GM12878 (cell line): ENCODE results near the gene TMEM44. TPM values are rescaled to one million over a fixed set of nuclear protein-coding genes. Genes with fewer than 3 reads are reported as not detected.
A peak's percentile ranks its signal among the peaks of the same experiment; 100 is the strongest.

Source experiments
- ATAC-seq: fragments of 200-7000 bp; cut with Tn5 transposase; 3 replicates; pipeline ENCODE4 v1.9.1; 2020; ENCODE audit warnings: mild to moderate bottlenecking, moderate library complexity
- BruUV-seq: library from RNA; stranded (reverse); fragments of 400-500 nt; replicated peaks from 2 replicates; lab custom pipeline; 2021; lab: Mats Ljungman, UMichigan
- CTCF ChIA-PET: fragments of 300-600 bp; sonication (Branson Sonifier 250); formaldehyde crosslinking; extraction: SDS; loops from one replicate; lab custom pipeline; 2021; ENCODE audit warnings: inconsistent platforms; lab: Yijun Ruan, JAX
- POLR2A ChIA-PET: fragments of 350-600 bp; formaldehyde crosslinking; extraction: SDS; loops from one replicate; lab custom pipeline; 2021; ENCODE audit warnings: inconsistent platforms; lab: Charles Lee
- RAD21 ChIA-PET: fragments of 300-600 bp; sonication (Branson Sonifier 250); formaldehyde crosslinking; loops from one replicate; lab custom pipeline; 2023; ENCODE audit warnings: antibody characterized with exemption; ENCODE audit not compliant: unreplicated experiment; lab: Charles Lee
- SMC1A ChIA-PET: fragments of 300-600 bp; sonication (Branson Sonifier 250); formaldehyde crosslinking; loops from one replicate; lab custom pipeline; 2023; ENCODE audit not compliant: unreplicated experiment, uncharacterized antibody; lab: Charles Lee
- DNase-seq: peaks from one replicate; pipeline ENCODE4 v3.0.0-alpha.2; 2011; ENCODE audit warnings: low read depth, low spot score
- FAIRE-seq: peaks from 3 replicates; lab custom pipeline; 2011; peaks lifted over from hg19 to GRCh38; lab: Jason Lieb, UNC
- H2AFZ ChIP-seq: 2 replicates; pipeline ENCODE4 v1.6.0; 2011; ENCODE audit warnings: low read depth, low read length, control low read depth; ENCODE audit not compliant: control insufficient read depth
- H3K27ac ChIP-seq: 2 replicates; pipeline ENCODE4 v1.5.1; 2011; ENCODE audit warnings: control low read depth; ENCODE audit not compliant: control insufficient read depth, insufficient read depth
- H3K27me3 ChIP-seq, 2 experiments: replicated peaks in 1 of 2; 2 replicates each; pipeline versions ENCODE4 v1.6.0 to v1.6.1; 2011; ENCODE audit warnings: low read length in 1 of 2; ENCODE audit not compliant: control insufficient read depth in 2 of 2, insufficient read depth in 2 of 2
- H3K36me3 ChIP-seq, 2 experiments: 2 replicates each; pipeline ENCODE4 v1.5.1; 2011; ENCODE audit warnings: low read length in 1 of 2; ENCODE audit not compliant: control insufficient read depth in 2 of 2, insufficient read depth in 2 of 2
- H3K4me1 ChIP-seq: 2 replicates; pipeline ENCODE4 v1.6.1; 2011; ENCODE audit warnings: mild to moderate bottlenecking, low read length, moderate library complexity, mixed read lengths; ENCODE audit not compliant: control insufficient read depth, insufficient read depth
- H3K4me2 ChIP-seq: 2 replicates; pipeline ENCODE4 v1.6.0; 2011; ENCODE audit warnings: control low read depth; ENCODE audit not compliant: control insufficient read depth, insufficient read depth
- H3K4me3 ChIP-seq: fragments of 200-600 bp; sonication (generic); 2 replicates; pipeline ENCODE4 v1.5.1; 2016
- H3K79me2 ChIP-seq: 2 replicates; pipeline ENCODE4 v1.6.0; 2011; ENCODE audit warnings: low read length; ENCODE audit not compliant: control insufficient read depth, insufficient read depth
- H3K9ac ChIP-seq: 2 replicates; pipeline ENCODE4 v1.8.0; 2011; ENCODE audit warnings: low read length, control low read depth, mixed read lengths; ENCODE audit not compliant: control insufficient read depth, insufficient read depth
- H3K9me3 ChIP-seq: replicated peaks from 3 replicates; pipeline ENCODE4 v1.5.1; 2011; ENCODE audit warnings: mild to moderate bottlenecking, low read length; ENCODE audit not compliant: control insufficient read depth, insufficient read depth
- H4K20me1 ChIP-seq: 2 replicates; pipeline ENCODE4 v1.6.0; 2011; ENCODE audit not compliant: control insufficient read depth, insufficient read depth
- BCL11A ChIP-seq: IDR thresholded peaks from 2 replicates; pipeline ENCODE4 v1.6.1; 2011; ENCODE audit warnings: low read depth, low read length
- CBFB ChIP-seq: IDR thresholded peaks from 2 replicates; pipeline ENCODE4 v1.6.1; 2016; ENCODE audit warnings: antibody characterized with exemption, low read depth
- CHD2 ChIP-seq: IDR thresholded peaks from 2 replicates; pipeline ENCODE4 v1.6.1; 2011; ENCODE audit warnings: low read depth, low read length, improper control_type of control experiment, borderline replicate concordance
- HDGF ChIP-seq: fragments of 450-650 bp; IDR thresholded peaks from 2 replicates; pipeline ENCODE4 v1.6.1; 2016; ENCODE audit warnings: antibody characterized with exemption
- NRF1 ChIP-seq: conservative IDR thresholded peaks from 2 replicates; pipeline ENCODE4 v1.6.1; 2011; ENCODE audit warnings: mild to moderate bottlenecking, low read depth, low read length, improper control_type of control experiment
- RBBP5 ChIP-seq: fragments of 200-600 bp; sonication (generic); conservative IDR thresholded peaks from 2 replicates; pipeline ENCODE4 v1.6.1; 2016
- ZBED1 ChIP-seq: IDR thresholded peaks from 2 replicates; pipeline ENCODE4 v1.6.1; 2016; ENCODE audit warnings: borderline replicate concordance
- WGBS: methylation state at CpG from one replicate; pipeline ENCODE4 v1.1.6; 2016; ENCODE audit warnings: low lambda C conversion rate; ENCODE audit not compliant: insufficient replicate concordance, insufficient coverage; ENCODE audit errors: missing lambda C conversion rate; 5-methylcytosine and 5-hydroxymethylcytosine counted together
- in situ Hi-C: fragments of 300-500 bp; cut with MboI; formaldehyde crosslinking; loops from 9 replicates; pipeline ENCODE4 v1.14.3; 2018; ENCODE audit warnings: mixed read lengths
- intact Hi-C: fragments of 100-400 bp; cut with micrococcal nuclease; formaldehyde crosslinking; loops from one replicate; pipeline ENCODE4 v1.14.2; 2022; ENCODE audit not compliant: unreplicated experiment
- polyA plus RNA-seq, 11 experiments: library from polyadenylated mRNA; depleted of rRNA in 4 of 11; unstranded in 6 of 11; stranded (reverse) in 5 of 11; fragments of >200 nt; fragmentation: Nextera tagmentation in 4 of 11; fragmentation: Illumina TruSeq in 1 of 11; extraction: Ambion mirVana in 4 of 11; extraction: Trizol in 1 of 11; gene quantifications; 1 replicate in 1 of 11; 2 replicates in 10 of 11; pipeline versions ENCODE4 v1.2.1 to v1.2.3, GENCODE V29; 2011 to 2016; ENCODE audit warnings: inconsistent platforms in 2 of 11, missing spikeins in 2 of 11, low read depth in 1 of 11
- total RNA-seq, 4 experiments: library from RNA; depleted of rRNA in 3 of 4; stranded (reverse); fragments of >200 nt in 3 of 4; fragmentation: Illumina TruSeq in 1 of 4; extraction: Trizol in 1 of 4; gene quantifications; 2 replicates each; pipeline versions ENCODE4 v1.2.1 to v1.2.3, GENCODE V29; 2013 to 2021
- TF ChIP-seq, protein P1 (sequence below): IDR thresholded peaks from 2 replicates; pipeline ENCODE4 v1.6.1; 2012; ENCODE audit warnings: improper control_type of control experiment, low read depth, low read length; ENCODE audit not compliant: insufficient replicate concordance
- TF ChIP-seq, protein P2 (sequence below): IDR thresholded peaks from 2 replicates; pipeline ENCODE4 v1.6.1; 2011; ENCODE audit warnings: low read depth, mild to moderate bottlenecking, low read length, moderate library complexity, borderline replicate concordance; ENCODE audit errors: extremely low read depth

Gene TMEM44
- total and polyA plus RNA-seq, 10 of the 15 experiments (the other 5 are each of a cell fraction or from before 2014, with no cell fraction given): 0.57 to 8.3 (median 3.6) TPM

DNA sequence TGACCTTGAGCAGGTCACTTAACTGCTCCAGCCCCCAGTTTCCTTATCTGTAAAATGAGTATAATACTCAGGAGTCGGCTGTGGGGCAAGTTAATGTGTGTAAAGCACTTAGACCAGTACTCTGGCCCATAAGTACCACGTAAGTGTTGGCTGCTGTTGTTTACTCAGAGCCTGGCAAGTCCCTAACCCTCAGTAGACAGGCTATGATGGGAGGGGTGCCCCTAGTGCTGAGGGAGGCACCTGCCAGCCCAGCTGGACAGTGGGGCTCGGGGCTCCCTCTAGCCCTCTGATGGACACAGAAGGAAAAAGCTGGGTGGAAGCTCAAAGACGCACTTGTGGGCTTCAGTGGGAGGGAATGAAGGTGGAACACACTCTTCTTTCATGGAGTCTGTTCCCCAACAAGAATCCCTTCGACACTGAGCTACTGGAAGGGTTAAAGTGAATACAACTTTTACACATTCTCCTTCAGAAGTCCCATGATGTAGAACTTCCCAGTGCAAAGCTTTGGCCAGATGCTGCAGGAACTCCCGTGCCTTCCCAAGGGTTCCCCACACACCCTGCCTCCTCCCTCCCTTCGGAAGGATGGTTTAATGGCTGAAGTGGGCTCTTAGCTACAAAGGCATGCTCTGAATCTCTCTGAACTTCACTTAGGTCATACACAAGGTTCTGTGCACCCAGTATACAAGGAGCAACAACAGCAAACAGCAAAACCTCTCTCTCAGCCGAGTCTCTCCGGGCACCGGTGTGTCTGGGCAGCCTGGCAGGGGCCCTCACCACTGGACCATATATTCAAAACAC lies 25.4 kb downstream of the TMEM44 start:
- Histone ChIP-seq H3K27me3 (no peaks in the 10 kb centered on the region; a peak in 1 of 4 replicates), H3K9me3 (no peaks in the 10 kb centered on the region), H3K27ac (no peak overlapping the region), H2AFZ (no peak overlapping the region), H3K4me2 (no peak overlapping the region), H4K20me1 (no peaks in the 10 kb centered on the region), H3K4me3 (no peak overlapping the region), H3K4me1 (no peaks in the 10 kb centered on the region), H3K36me3 (no peaks in the 10 kb centered on the region), H3K9ac (no peak overlapping the region), H3K79me2 (no peaks in the 10 kb centered on the region)
- ChIA-PET CTCF (no interaction called here), SMC1A (interaction anchor here (0.7 kb wide), 1 partner anchor 13 kb away, joined by 3 read pairs; no protein-coding TSS in a partner anchor), RAD21 (no interaction called here), POLR2A (no interaction called here)
- WGBS: 81% methylated on average over 10 of the region's 10 CpGs
- intact Hi-C loops: no loop called here
- no TSS peak for BruUV-seq
- no peak for DNase-seq
- TF ChIP-seq, protein P1, sequence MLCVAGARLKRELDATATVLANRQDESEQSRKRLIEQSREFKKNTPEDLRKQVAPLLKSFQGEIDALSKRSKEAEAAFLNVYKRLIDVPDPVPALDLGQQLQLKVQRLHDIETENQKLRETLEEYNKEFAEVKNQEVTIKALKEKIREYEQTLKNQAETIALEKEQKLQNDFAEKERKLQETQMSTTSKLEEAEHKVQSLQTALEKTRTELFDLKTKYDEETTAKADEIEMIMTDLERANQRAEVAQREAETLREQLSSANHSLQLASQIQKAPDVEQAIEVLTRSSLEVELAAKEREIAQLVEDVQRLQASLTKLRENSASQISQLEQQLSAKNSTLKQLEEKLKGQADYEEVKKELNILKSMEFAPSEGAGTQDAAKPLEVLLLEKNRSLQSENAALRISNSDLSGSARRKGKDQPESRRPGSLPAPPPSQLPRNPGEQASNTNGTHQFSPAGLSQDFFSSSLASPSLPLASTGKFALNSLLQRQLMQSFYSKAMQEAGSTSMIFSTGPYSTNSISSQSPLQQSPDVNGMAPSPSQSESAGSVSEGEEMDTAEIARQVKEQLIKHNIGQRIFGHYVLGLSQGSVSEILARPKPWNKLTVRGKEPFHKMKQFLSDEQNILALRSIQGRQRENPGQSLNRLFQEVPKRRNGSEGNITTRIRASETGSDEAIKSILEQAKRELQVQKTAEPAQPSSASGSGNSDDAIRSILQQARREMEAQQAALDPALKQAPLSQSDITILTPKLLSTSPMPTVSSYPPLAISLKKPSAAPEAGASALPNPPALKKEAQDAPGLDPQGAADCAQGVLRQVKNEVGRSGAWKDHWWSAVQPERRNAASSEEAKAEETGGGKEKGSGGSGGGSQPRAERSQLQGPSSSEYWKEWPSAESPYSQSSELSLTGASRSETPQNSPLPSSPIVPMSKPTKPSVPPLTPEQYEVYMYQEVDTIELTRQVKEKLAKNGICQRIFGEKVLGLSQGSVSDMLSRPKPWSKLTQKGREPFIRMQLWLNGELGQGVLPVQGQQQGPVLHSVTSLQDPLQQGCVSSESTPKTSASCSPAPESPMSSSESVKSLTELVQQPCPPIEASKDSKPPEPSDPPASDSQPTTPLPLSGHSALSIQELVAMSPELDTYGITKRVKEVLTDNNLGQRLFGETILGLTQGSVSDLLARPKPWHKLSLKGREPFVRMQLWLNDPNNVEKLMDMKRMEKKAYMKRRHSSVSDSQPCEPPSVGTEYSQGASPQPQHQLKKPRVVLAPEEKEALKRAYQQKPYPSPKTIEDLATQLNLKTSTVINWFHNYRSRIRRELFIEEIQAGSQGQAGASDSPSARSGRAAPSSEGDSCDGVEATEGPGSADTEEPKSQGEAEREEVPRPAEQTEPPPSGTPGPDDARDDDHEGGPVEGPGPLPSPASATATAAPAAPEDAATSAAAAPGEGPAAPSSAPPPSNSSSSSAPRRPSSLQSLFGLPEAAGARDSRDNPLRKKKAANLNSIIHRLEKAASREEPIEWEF: no peak
- TF ChIP-seq CBFB: no peak
- TF ChIP-seq NRF1: no peak
- TF ChIP-seq CHD2: no peak
- no peak for TF ChIP-seq RBBP5
- TF ChIP-seq ZBED1: no peak
- no peak for TF ChIP-seq BCL11A
- TF ChIP-seq, protein P2, sequence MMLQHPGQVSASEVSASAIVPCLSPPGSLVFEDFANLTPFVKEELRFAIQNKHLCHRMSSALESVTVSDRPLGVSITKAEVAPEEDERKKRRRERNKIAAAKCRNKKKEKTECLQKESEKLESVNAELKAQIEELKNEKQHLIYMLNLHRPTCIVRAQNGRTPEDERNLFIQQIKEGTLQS: no peak
- TF ChIP-seq HDGF: no peak
- peak; percentile 67; the same call in 2 of the 3 replicates for ATAC-seq
- no peak for FAIRE-seq
- in situ Hi-C loops: no loop called here
